DND-41 (cell line): ENCODE data around the gene GPR39.

Source experiments
- CTCF ChIP-seq: IDR thresholded peaks from 2 replicates; pipeline ENCODE4 v1.5.1; 2012; ENCODE audit warnings: borderline replicate concordance, low read length, moderate library complexity, mild to moderate bottlenecking; ENCODE audit not compliant: poor library complexity, severe bottlenecking; ENCODE audit errors: extremely low read depth
- EZH2 ChIP-seq: IDR thresholded peaks from 3 replicates; pipeline ENCODE4 v1.6.1; 2012; ENCODE audit warnings: borderline replicate concordance, low read depth, mild to moderate bottlenecking, moderate library complexity, low read length, inconsistent platforms; ENCODE audit not compliant: severe bottlenecking

- TF ChIP-seq CTCF, result no peak
- no peak for TF ChIP-seq EZH2
Observed at GRCh38 chr2:132665401-132666140, 249.0 kb downstream of the GPR39 start.
